K562 (cell line): ENCODE data around the gene TP53BP1. TPM values are rescaled to one million over a fixed set of nuclear protein-coding genes. Genes with fewer than 3 reads are reported as not detected.

Experiments used
- ATAC-seq: fragments of 200-7000 bp; cut with Tn5 transposase; 3 replicates; pipeline ENCODE4 v1.9.1; 2020; ENCODE audit warnings: moderate library complexity
- BruUV-seq: library from RNA; stranded (reverse); fragments of 400-500 nt; replicated peaks from 2 replicates; lab custom pipeline; 2021; lab: Mats Ljungman, UMichigan
- CTCF ChIA-PET: fragments of 300-600 bp; formaldehyde crosslinking; extraction: SDS; loops from one replicate; lab custom pipeline; 2021; ENCODE audit warnings: low intra/inter-chr PET ratio; lab: Yijun Ruan, JAX
- POLR2A ChIA-PET: fragments of 300-600, 350-650 bp; sonication (Branson Sonifier 250); formaldehyde crosslinking; extraction: SDS; loops from one replicate; lab custom pipeline; 2021; ENCODE audit warnings: antibody characterized with exemption, inconsistent platforms; lab: Yijun Ruan, JAX
- DNase-seq, 4 experiments: peaks; one replicate each; pipeline versions ENCODE4 v3.0.0 to v3.0.0-alpha.2; 2011 to 2018; ENCODE audit warnings: low spot score in 3 of 4, mixed read lengths in 3 of 4; ENCODE audit errors: extremely low read depth in 1 of 4
- FAIRE-seq: peaks from 2 replicates; lab custom pipeline; 2011; peaks lifted over from hg19 to GRCh38; lab: Jason Lieb, UNC
- H2AFZ ChIP-seq: 2 replicates; pipeline ENCODE4 v1.6.0; 2011; ENCODE audit warnings: low read depth, low read length, control low read depth, inconsistent platforms
- H3K27ac ChIP-seq: fragments of 200-600 bp; 3 replicates; pipeline ENCODE4 v1.8.0; 2011; ENCODE audit warnings: low read depth, mild to moderate bottlenecking, control low read depth, inconsistent platforms, low read length, moderate library complexity, mixed read lengths; ENCODE audit errors: extremely low read depth
- H3K27me3 ChIP-seq, 2 experiments: fragments of 300-600 bp in 1 of 2; 2 replicates in 1 of 2; 3 replicates in 1 of 2; pipeline versions ENCODE4 v1.6.0 to v1.8.0; 2011; ENCODE audit warnings: inconsistent platforms in 2 of 2, low read length in 2 of 2, mild to moderate bottlenecking in 1 of 2, mixed read lengths in 1 of 2, moderate library complexity in 1 of 2; ENCODE audit not compliant: control insufficient read depth in 2 of 2, insufficient read depth in 2 of 2
- H3K36me3 ChIP-seq: fragments of 300-600 bp; 3 replicates; pipeline ENCODE4 v1.8.0; 2011; ENCODE audit warnings: mild to moderate bottlenecking, low read length, inconsistent platforms; ENCODE audit not compliant: control insufficient read depth, insufficient read depth
- H3K4me1 ChIP-seq, 2 experiments: fragments of 200-600 bp in 1 of 2; replicated peaks in 1 of 2; 2 replicates in 1 of 2; 3 replicates in 1 of 2; pipeline versions ENCODE4 v1.5.1 to v1.8.0; 2011; ENCODE audit warnings: inconsistent platforms in 2 of 2, low read length in 2 of 2, mild to moderate bottlenecking in 1 of 2, mixed read lengths in 1 of 2, moderate library complexity in 1 of 2; ENCODE audit not compliant: control insufficient read depth in 2 of 2, insufficient read depth in 2 of 2
- H3K4me2 ChIP-seq: 2 replicates; pipeline ENCODE4 v1.6.1; 2011; ENCODE audit warnings: low read length, control low read depth, inconsistent platforms, mixed read lengths; ENCODE audit not compliant: insufficient read depth
- H3K4me3 ChIP-seq: fragments of 200-600 bp; sonication (generic), shearing (Covaris generic); 2 replicates; pipeline ENCODE4 v1.5.1; 2016; ENCODE audit warnings: control low read depth, inconsistent platforms
- H3K79me2 ChIP-seq: fragments of 200-600 bp; 3 replicates; pipeline ENCODE4 v1.8.0; 2011; ENCODE audit warnings: low read length, inconsistent platforms; ENCODE audit not compliant: control insufficient read depth, insufficient read depth
- H3K9ac ChIP-seq, 2 experiments: 2 replicates each; pipeline versions ENCODE4 v1.6.0 to v1.6.1; 2011; ENCODE audit warnings: low read depth in 2 of 2, low read length in 2 of 2, control low read depth in 1 of 2, inconsistent platforms in 1 of 2, mild to moderate bottlenecking in 1 of 2, mixed read lengths in 1 of 2; ENCODE audit not compliant: insufficient read depth in 1 of 2
- H3K9me1 ChIP-seq: one replicate; pipeline ENCODE4 v1.6.0; 2011; ENCODE audit warnings: inconsistent platforms, mild to moderate bottlenecking, low read length, moderate library complexity; ENCODE audit not compliant: control insufficient read depth, insufficient read depth
- H3K9me3 ChIP-seq: replicated peaks from 2 replicates; pipeline ENCODE4 v1.5.1; 2011; ENCODE audit warnings: low read depth, low read length, inconsistent platforms; ENCODE audit not compliant: control insufficient read depth, insufficient read depth
- H4K20me1 ChIP-seq: replicated peaks from 2 replicates; pipeline ENCODE4 v1.6.1; 2011; ENCODE audit warnings: low read length, inconsistent platforms, mixed read lengths; ENCODE audit not compliant: control insufficient read depth, insufficient read depth
- DMBX1 ChIP-seq: fragments of 250-450 bp; sonication (Bioruptor Pico); IDR thresholded peaks from 2 replicates; pipeline ENCODE4 v1.8.0; 2022; ENCODE audit warnings: inconsistent platforms, mild to moderate bottlenecking, moderate library complexity, borderline replicate concordance
- EGR1 ChIP-seq: fragments of 450-650 bp; conservative IDR thresholded peaks from 2 replicates; pipeline ENCODE4 v1.6.1; 2017; ENCODE audit warnings: mild to moderate bottlenecking
- ETV5 ChIP-seq: sonication (generic); formaldehyde crosslinking; IDR thresholded peaks from 2 replicates; pipeline ENCODE4 v1.4.0; 2020; ENCODE audit warnings: low read depth, mild to moderate bottlenecking, missing genetic modification reagents
- NFYB ChIP-seq: IDR thresholded peaks from 2 replicates; pipeline ENCODE4 v1.6.1; 2011; ENCODE audit warnings: mild to moderate bottlenecking, moderate library complexity; ENCODE audit not compliant: insufficient read length; ENCODE audit errors: extremely low read depth
- POLR3G ChIP-seq: IDR thresholded peaks from 2 replicates; pipeline ENCODE4 v1.6.1; 2011; ENCODE audit not compliant: insufficient read length, insufficient replicate concordance; ENCODE audit errors: extremely low read depth
- PURB ChIP-seq: sonication (generic); formaldehyde crosslinking; IDR thresholded peaks from 2 replicates; pipeline ENCODE4 v1.9.0; 2021; ENCODE audit warnings: low read depth, mild to moderate bottlenecking, missing genetic modification reagents
- WGBS: fragments of 100-300 bp; shearing (Covaris generic); methylation state at CpG from one replicate; pipeline ENCODE4 v1.1.6; 2016; ENCODE audit warnings: low coverage, mixed read lengths; ENCODE audit not compliant: insufficient coverage; ENCODE audit errors: missing lambda C conversion rate; 5-methylcytosine and 5-hydroxymethylcytosine counted together
- in situ Hi-C: fragments of 300-500 bp; cut with MboI; formaldehyde crosslinking; loops from 4 replicates; pipeline ENCODE4 v1.15.0; 2018; ENCODE audit warnings: inconsistent platforms, mixed read lengths
- intact Hi-C: fragments of 100-400 bp; cut with micrococcal nuclease; formaldehyde crosslinking; loops from 2 replicates; pipeline ENCODE4 v1.14.2; 2022
- polyA plus RNA-seq, 8 experiments: library from polyadenylated mRNA; depleted of rRNA in 4 of 8; stranded (reverse) in 5 of 8; unstranded in 3 of 8; fragments of >200 nt; fragmentation: Nextera tagmentation in 2 of 8; fragmentation: Illumina TruSeq in 1 of 8; extraction: Ambion mirVana in 2 of 8; extraction: Trizol in 1 of 8; gene quantifications; 2 replicates each; pipeline versions ENCODE4 v1.2.1 to v1.2.3, GENCODE V29; 2011 to 2014; ENCODE audit warnings: inconsistent platforms in 1 of 8, missing spikeins in 1 of 8
- total RNA-seq, 7 experiments: library from RNA; depleted of rRNA in 6 of 7; stranded (reverse); fragments of >200 nt in 6 of 7; fragmentation: Illumina TruSeq in 2 of 7; extraction: Trizol in 2 of 7; gene quantifications; 2 replicates each; pipeline versions ENCODE4 v1.2.1 to v1.2.3, GENCODE V29; 2011 to 2021; ENCODE audit warnings: low replicate concordance in 1 of 7
- TF ChIP-seq, protein P1 (sequence below): sonication (generic); formaldehyde crosslinking; IDR thresholded peaks from 2 replicates; pipeline ENCODE4 v1.8.0; 2022; ENCODE audit warnings: mild to moderate bottlenecking, missing genetic modification reagents
- TF ChIP-seq, protein P2 (sequence below): fragments of 450-650 bp; formaldehyde crosslinking; IDR thresholded peaks from 2 replicates; pipeline ENCODE4 v1.4.0; 2020; ENCODE audit warnings: mild to moderate bottlenecking, mixed read lengths
- TF ChIP-seq, protein P3 (sequence below), 2 experiments: fragments of 450-650 bp; conservative IDR thresholded peaks; 2 replicates each; pipeline ENCODE4 v1.6.1; 2017; ENCODE audit warnings: mild to moderate bottlenecking in 2 of 2, moderate library complexity in 2 of 2
- TF ChIP-seq, protein P4 (sequence below): fragments of 200-800 bp; sonication (Bioruptor generic); IDR thresholded peaks from 2 replicates; pipeline ENCODE4 v1.6.1; 2017; ENCODE audit warnings: missing genetic modification characterization, missing compliant biosample characterization
- TF ChIP-seq, protein P5 (sequence below): fragments of 450-650 bp; IDR thresholded peaks from 2 replicates; pipeline ENCODE4 v1.6.1; 2017; ENCODE audit warnings: antibody characterized with exemption, mild to moderate bottlenecking
- TF ChIP-seq, protein P6 (sequence below): fragments of 250-450 bp; sonication (Bioruptor Pico); IDR thresholded peaks from 2 replicates; pipeline ENCODE4 v1.8.0; 2021; ENCODE audit warnings: moderate library complexity, mild to moderate bottlenecking, inconsistent platforms

Gene TP53BP1
- total and polyA plus RNA-seq, 9 of the 15 experiments (the other 6 are each of a cell fraction or from before 2014, with no cell fraction given), result 5.7 to 63.3 (median 30.9) TPM

DNA sequence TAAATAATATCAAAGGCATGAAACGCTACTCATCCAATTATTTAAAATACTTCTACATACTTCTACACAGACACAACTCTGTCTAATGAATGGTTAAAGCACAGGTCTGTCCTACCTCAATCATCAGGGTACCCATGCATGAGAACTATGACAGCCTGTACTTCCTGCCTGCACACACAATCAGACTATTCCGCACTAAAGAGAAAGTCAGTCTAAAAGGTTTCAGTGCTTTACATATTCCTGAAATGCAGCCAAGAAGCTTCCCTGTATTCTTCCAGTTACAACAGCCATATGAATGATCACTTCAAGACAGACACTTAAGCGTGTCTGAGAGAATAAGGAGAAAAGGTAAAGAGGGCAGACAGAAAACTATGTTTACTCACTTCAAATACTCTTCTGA, 63.3 kb downstream of the TP53BP1 start:
- H3K27me3 ChIP-seq, result no peaks in the 10 kb centered on the region
- H3K4me2 ChIP-seq, result no peak overlapping the region
- no peak overlapping the region for H3K9ac ChIP-seq
- peaks cover 0 to 16% of the 10 kb centered on the region in 2 experiments; a peak in 2 of 5 replicates for H3K4me1 ChIP-seq
- ATAC-seq (no peak), DNase-seq (no peak), FAIRE-seq (no peak)
- ChIA-PET POLR2A (no interaction called here), CTCF (no interaction called here)
- no TSS peak for BruUV-seq
- no peaks in the 10 kb centered on the region for H4K20me1 ChIP-seq
- no peak overlapping the region for H3K4me3 ChIP-seq
- H3K9me1 ChIP-seq, result no peaks in the 10 kb centered on the region
- intact Hi-C loops, result no loop called here
- in situ Hi-C loops, result loop anchor here (25.0 kb wide), 2 partner anchors 158 to 258 kb away; partner anchors contain the start of genes CKMT1A, CKMT1B and PPIP5K1
- H3K27ac ChIP-seq, result no peak overlapping the region
- H3K36me3 ChIP-seq, result peaks cover 51% of the 10 kb centered on the region; the same call in 2 of the 3 replicates
- no peaks in the 10 kb centered on the region for H3K9me3 ChIP-seq
- H2AFZ ChIP-seq, result no peak overlapping the region
- no peaks in the 10 kb centered on the region for H3K79me2 ChIP-seq
- 85% methylated on average over 3 of the region's 3 CpGs for WGBS
- TF ChIP-seq PURB (CRISPR knock-in tag) (no peak), NFYB (no peak), EGR1 (no peak), POLR3G (no peak), DMBX1 (CRISPR knock-in tag) (no peak), ETV5 (CRISPR knock-in tag) (no peak)
- TF ChIP-seq, protein P1, sequence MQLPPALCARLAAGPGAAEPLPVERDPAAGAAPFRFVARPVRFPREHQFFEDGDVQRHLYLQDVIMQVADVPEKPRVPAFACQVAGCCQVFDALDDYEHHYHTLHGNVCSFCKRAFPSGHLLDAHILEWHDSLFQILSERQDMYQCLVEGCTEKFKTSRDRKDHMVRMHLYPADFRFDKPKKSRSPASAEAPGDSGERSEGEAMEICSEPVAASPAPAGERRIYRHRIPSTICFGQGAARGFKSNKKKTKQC (CRISPR knock-in tag), result no peak
- TF ChIP-seq, protein P2, sequence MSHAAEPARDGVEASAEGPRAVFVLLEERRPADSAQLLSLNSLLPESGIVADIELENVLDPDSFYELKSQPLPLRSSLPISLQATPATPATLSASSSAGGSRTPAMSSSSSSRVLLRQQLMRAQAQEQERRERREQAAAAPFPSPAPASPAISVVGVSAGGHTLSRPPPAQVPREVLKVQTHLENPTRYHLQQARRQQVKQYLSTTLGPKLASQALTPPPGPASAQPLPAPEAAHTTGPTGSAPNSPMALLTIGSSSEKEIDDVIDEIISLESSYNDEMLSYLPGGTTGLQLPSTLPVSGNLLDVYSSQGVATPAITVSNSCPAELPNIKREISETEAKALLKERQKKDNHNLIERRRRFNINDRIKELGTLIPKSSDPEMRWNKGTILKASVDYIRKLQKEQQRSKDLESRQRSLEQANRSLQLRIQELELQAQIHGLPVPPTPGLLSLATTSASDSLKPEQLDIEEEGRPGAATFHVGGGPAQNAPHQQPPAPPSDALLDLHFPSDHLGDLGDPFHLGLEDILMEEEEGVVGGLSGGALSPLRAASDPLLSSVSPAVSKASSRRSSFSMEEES, result no peak
- TF ChIP-seq, protein P3, sequence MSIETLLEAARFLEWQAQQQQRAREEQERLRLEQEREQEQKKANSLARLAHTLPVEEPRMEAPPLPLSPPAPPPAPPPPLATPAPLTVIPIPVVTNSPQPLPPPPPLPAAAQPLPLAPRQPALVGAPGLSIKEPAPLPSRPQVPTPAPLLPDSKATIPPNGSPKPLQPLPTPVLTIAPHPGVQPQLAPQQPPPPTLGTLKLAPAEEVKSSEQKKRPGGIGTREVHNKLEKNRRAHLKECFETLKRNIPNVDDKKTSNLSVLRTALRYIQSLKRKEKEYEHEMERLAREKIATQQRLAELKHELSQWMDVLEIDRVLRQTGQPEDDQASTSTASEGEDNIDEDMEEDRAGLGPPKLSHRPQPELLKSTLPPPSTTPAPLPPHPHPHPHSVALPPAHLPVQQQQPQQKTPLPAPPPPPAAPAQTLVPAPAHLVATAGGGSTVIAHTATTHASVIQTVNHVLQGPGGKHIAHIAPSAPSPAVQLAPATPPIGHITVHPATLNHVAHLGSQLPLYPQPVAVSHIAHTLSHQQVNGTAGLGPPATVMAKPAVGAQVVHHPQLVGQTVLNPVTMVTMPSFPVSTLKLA (conservative IDR thresholded peaks at IDR 0.05), result no peak
- TF ChIP-seq, protein P4, sequence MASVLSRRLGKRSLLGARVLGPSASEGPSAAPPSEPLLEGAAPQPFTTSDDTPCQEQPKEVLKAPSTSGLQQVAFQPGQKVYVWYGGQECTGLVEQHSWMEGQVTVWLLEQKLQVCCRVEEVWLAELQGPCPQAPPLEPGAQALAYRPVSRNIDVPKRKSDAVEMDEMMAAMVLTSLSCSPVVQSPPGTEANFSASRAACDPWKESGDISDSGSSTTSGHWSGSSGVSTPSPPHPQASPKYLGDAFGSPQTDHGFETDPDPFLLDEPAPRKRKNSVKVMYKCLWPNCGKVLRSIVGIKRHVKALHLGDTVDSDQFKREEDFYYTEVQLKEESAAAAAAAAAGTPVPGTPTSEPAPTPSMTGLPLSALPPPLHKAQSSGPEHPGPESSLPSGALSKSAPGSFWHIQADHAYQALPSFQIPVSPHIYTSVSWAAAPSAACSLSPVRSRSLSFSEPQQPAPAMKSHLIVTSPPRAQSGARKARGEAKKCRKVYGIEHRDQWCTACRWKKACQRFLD, result no peak
- TF ChIP-seq, protein P5, sequence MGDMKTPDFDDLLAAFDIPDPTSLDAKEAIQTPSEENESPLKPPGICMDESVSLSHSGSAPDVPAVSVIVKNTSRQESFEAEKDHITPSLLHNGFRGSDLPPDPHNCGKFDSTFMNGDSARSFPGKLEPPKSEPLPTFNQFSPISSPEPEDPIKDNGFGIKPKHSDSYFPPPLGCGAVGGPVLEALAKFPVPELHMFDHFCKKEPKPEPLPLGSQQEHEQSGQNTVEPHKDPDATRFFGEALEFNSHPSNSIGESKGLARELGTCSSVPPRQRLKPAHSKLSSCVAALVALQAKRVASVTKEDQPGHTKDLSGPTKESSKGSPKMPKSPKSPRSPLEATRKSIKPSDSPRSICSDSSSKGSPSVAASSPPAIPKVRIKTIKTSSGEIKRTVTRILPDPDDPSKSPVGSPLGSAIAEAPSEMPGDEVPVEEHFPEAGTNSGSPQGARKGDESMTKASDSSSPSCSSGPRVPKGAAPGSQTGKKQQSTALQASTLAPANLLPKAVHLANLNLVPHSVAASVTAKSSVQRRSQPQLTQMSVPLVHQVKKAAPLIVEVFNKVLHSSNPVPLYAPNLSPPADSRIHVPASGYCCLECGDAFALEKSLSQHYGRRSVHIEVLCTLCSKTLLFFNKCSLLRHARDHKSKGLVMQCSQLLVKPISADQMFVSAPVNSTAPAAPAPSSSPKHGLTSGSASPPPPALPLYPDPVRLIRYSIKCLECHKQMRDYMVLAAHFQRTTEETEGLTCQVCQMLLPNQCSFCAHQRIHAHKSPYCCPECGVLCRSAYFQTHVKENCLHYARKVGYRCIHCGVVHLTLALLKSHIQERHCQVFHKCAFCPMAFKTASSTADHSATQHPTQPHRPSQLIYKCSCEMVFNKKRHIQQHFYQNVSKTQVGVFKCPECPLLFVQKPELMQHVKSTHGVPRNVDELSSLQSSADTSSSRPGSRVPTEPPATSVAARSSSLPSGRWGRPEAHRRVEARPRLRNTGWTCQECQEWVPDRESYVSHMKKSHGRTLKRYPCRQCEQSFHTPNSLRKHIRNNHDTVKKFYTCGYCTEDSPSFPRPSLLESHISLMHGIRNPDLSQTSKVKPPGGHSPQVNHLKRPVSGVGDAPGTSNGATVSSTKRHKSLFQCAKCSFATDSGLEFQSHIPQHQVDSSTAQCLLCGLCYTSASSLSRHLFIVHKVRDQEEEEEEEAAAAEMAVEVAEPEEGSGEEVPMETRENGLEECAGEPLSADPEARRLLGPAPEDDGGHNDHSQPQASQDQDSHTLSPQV, result no peak
- TF ChIP-seq, protein P6, sequence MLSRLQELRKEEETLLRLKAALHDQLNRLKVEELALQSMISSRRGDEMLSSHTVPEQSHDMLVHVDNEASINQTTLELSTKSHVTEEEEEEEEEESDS (CRISPR knock-in tag), result no peak
